IMR-90 (cell line): ENCODE results near the gene MOXD1. TPM values are rescaled to one million over a fixed set of nuclear protein-coding genes. Genes with fewer than 3 reads are reported as not detected.

Source experiments
- ATAC-seq: fragments of 200-7000 bp; cut with Tn5 transposase; 2 replicates; pipeline ENCODE4 v1.9.1; 2020; ENCODE audit warnings: low read depth, mild to moderate bottlenecking, moderate library complexity
- BruUV-seq: library from RNA; stranded (reverse); fragments of 400-500 nt; replicated peaks from 2 replicates; lab custom pipeline; 2021; lab: Mats Ljungman, UMichigan
- CTCF ChIA-PET: fragments of 300-600 bp; formaldehyde crosslinking; extraction: SDS; loops from one replicate; lab custom pipeline; 2021; ENCODE audit warnings: antibody characterized with exemption; lab: Yijun Ruan, JAX
- POLR2A ChIA-PET: fragments of 300-600 bp; sonication (Branson Sonifier 250); formaldehyde crosslinking; loops from one replicate; lab custom pipeline; 2022; ENCODE audit warnings: antibody characterized with exemption; ENCODE audit not compliant: unreplicated experiment; lab: Charles Lee
- DNase-seq: peaks from one replicate; pipeline ENCODE4 v3.0.0; 2013
- H2AFZ ChIP-seq: replicated peaks from 2 replicates; pipeline ENCODE3; 2013; ENCODE audit warnings: low read length, mild to moderate bottlenecking; ENCODE audit not compliant: poor library complexity
- H2AK5ac ChIP-seq: 2 replicates; pipeline ENCODE4 v1.6.1; 2013; ENCODE audit warnings: low read depth, low read length, inconsistent platforms
- H2AK9ac ChIP-seq: replicated peaks from 2 replicates; pipeline ENCODE3; 2013; ENCODE audit warnings: mild to moderate bottlenecking, low read depth, low read length, moderate library complexity; ENCODE audit not compliant: poor library complexity
- H2BK120ac ChIP-seq: 2 replicates; pipeline ENCODE4 v1.6.1; 2013; ENCODE audit warnings: low read depth, low read length, inconsistent platforms
- H2BK15ac ChIP-seq: 3 replicates; pipeline ENCODE4 v1.6.1; 2013; ENCODE audit warnings: low read depth, low read length, inconsistent platforms
- H2BK20ac ChIP-seq: 2 replicates; pipeline ENCODE4 v1.6.1; 2013; ENCODE audit warnings: low read depth, mild to moderate bottlenecking, inconsistent platforms, low read length, moderate library complexity
- H2BK5ac ChIP-seq: 2 replicates; pipeline ENCODE4 v1.6.1; 2013; ENCODE audit warnings: mild to moderate bottlenecking, low read depth, low read length, inconsistent platforms; ENCODE audit not compliant: poor library complexity, severe bottlenecking
- H3K14ac ChIP-seq: replicated peaks from 2 replicates; pipeline ENCODE4 v1.6.1; 2013; ENCODE audit warnings: low read depth, low read length, inconsistent platforms
- H3K18ac ChIP-seq: 2 replicates; pipeline ENCODE4 v1.6.1; 2013; ENCODE audit warnings: low read depth, low read length, control low read depth
- H3K23ac ChIP-seq: 2 replicates; pipeline ENCODE4 v1.6.1; 2013; ENCODE audit warnings: low read depth, low read length, inconsistent platforms
- H3K27ac ChIP-seq: 2 replicates; pipeline ENCODE4 v1.5.1; 2013; ENCODE audit warnings: mild to moderate bottlenecking, control low read depth, low read length; ENCODE audit not compliant: insufficient read depth
- H3K27me3 ChIP-seq: 2 replicates; pipeline ENCODE4 v1.6.1; 2013; ENCODE audit warnings: low read length; ENCODE audit not compliant: control insufficient read depth, insufficient read depth
- H3K36me3 ChIP-seq: 2 replicates; pipeline ENCODE4 v1.6.1; 2013; ENCODE audit warnings: low read length, mixed read lengths; ENCODE audit not compliant: control insufficient read depth, insufficient read depth
- H3K4ac ChIP-seq: 2 replicates; pipeline ENCODE4 v1.6.1; 2013; ENCODE audit warnings: low read depth, low read length, inconsistent platforms
- H3K4me1 ChIP-seq: 2 replicates; pipeline ENCODE4 v1.6.1; 2013; ENCODE audit warnings: low read length, mixed read lengths; ENCODE audit not compliant: control insufficient read depth, insufficient read depth
- H3K4me2 ChIP-seq: 2 replicates; pipeline ENCODE4 v1.6.1; 2013; ENCODE audit warnings: low read depth, mild to moderate bottlenecking, control low read depth, low read length, moderate library complexity
- H3K4me3 ChIP-seq: 2 replicates; pipeline ENCODE4 v1.5.1; 2013; ENCODE audit warnings: low read depth, mild to moderate bottlenecking, control low read depth, low read length, moderate library complexity; ENCODE audit not compliant: insufficient read depth
- H3K56ac ChIP-seq: 2 replicates; pipeline ENCODE4 v1.6.1; 2013; ENCODE audit warnings: low read length, inconsistent platforms; ENCODE audit not compliant: insufficient read depth; ENCODE audit errors: extremely low read depth
- H3K79me1 ChIP-seq, 2 experiments: 2 replicates each; pipeline ENCODE4 v1.6.1; 2013; ENCODE audit warnings: low read length in 2 of 2, inconsistent platforms in 1 of 2, low read depth in 1 of 2
- H3K9ac ChIP-seq: 2 replicates; pipeline ENCODE4 v1.6.1; 2013; ENCODE audit warnings: low read depth, low read length, control low read depth
- H3K9me1 ChIP-seq: 2 replicates; pipeline ENCODE4 v1.6.1; 2013; ENCODE audit warnings: low read length, inconsistent platforms; ENCODE audit not compliant: insufficient read depth
- H3K9me3 ChIP-seq: 2 replicates; pipeline ENCODE4 v1.6.1; 2013; ENCODE audit warnings: low read length; ENCODE audit not compliant: control insufficient read depth, insufficient read depth
- H4K20me1 ChIP-seq: 2 replicates; pipeline ENCODE4 v1.6.1; 2013; ENCODE audit warnings: low read length, inconsistent platforms; ENCODE audit not compliant: insufficient read depth
- H4K5ac ChIP-seq: 2 replicates; pipeline ENCODE4 v1.6.1; 2013; ENCODE audit warnings: mild to moderate bottlenecking, low read depth, low read length, control low read depth
- H4K8ac ChIP-seq, 2 experiments: 2 replicates each; pipeline ENCODE4 v1.6.1; 2013; ENCODE audit warnings: low read depth in 2 of 2, low read length in 2 of 2, control low read depth in 1 of 2, inconsistent platforms in 1 of 2
- H4K91ac ChIP-seq: 2 replicates; pipeline ENCODE4 v1.6.1; 2013; ENCODE audit warnings: low read depth, low read length, inconsistent platforms; ENCODE audit not compliant: insufficient read depth
- BHLHE40 ChIP-seq: fragments of 150-350 bp; IDR thresholded peaks from 2 replicates; pipeline ENCODE4 v1.6.1; 2016; ENCODE audit warnings: mild to moderate bottlenecking, low read depth, low read length
- CEBPB ChIP-seq: IDR thresholded peaks from 2 replicates; pipeline ENCODE4 v1.6.1; 2012; ENCODE audit warnings: low read depth, low read length, improper control_type of control experiment
- CHD1 ChIP-seq: IDR thresholded peaks from 2 replicates; pipeline ENCODE4 v1.6.1; 2012; ENCODE audit warnings: low read depth, low read length, improper control_type of control experiment
- NFE2L2 ChIP-seq: fragments of 150-350 bp; IDR thresholded peaks from 2 replicates; pipeline ENCODE4 v1.6.1; 2016; ENCODE audit warnings: low read depth, mild to moderate bottlenecking, low read length
- RFX5 ChIP-seq: IDR thresholded peaks from 2 replicates; pipeline ENCODE4 v1.8.0; 2012; ENCODE audit warnings: low read depth, mild to moderate bottlenecking, low read length, moderate library complexity
- WGBS, 2 experiments: methylation state at CpG; one replicate each; pipeline versions ENCODE4 v1.1.5 to v1.1.7; 2013; ENCODE audit warnings: missing lambda C conversion rate in 2 of 2; ENCODE audit not compliant: insufficient read length in 1 of 2; ENCODE audit errors: extremely low coverage in 2 of 2; 5-methylcytosine and 5-hydroxymethylcytosine counted together
- dilution Hi-C: fragments of 300-500 bp; cut with HindIII; formaldehyde crosslinking; loops from one replicate; pipeline ENCODE4 v1.14.3; 2018; ENCODE audit warnings: low sequenced_read_pairs; ENCODE audit not compliant: unreplicated experiment
- in situ Hi-C: fragments of 300-500 bp; cut with MboI; formaldehyde crosslinking; loops from 3 replicates; pipeline ENCODE4 v1.14.3; 2019; ENCODE audit warnings: low sequenced_read_pairs, inconsistent platforms, mixed read lengths
- intact Hi-C: fragments of 100-400 bp; cut with micrococcal nuclease; formaldehyde crosslinking; loops from 2 replicates; pipeline ENCODE4 v1.10.0; 2022
- polyA plus RNA-seq, 3 experiments: library from polyadenylated mRNA; depleted of rRNA; stranded (reverse); fragments of >200 nt; gene quantifications; 2 replicates each; pipeline ENCODE4 v1.2.3, GENCODE V29; 2012; ENCODE audit warnings: low replicate concordance in 1 of 3
- total RNA-seq: library from RNA; depleted of rRNA; stranded (reverse); fragments of >200 nt; gene quantifications from 2 replicates; pipeline ENCODE4 v1.2.3, GENCODE V29; 2012
- TF ChIP-seq, protein P1 (sequence below): fragments of 150-350 bp; IDR thresholded peaks from 2 replicates; pipeline ENCODE4 v1.6.1; 2017; ENCODE audit warnings: mild to moderate bottlenecking, antibody characterized with exemption, low read length, low read depth
- TF ChIP-seq, protein P2 (sequence below): conservative IDR thresholded peaks from 2 replicates; pipeline ENCODE4 v1.5.1; 2012; ENCODE audit warnings: mild to moderate bottlenecking, low read depth, low read length, improper control_type of control experiment

The MOXD1 gene
- total and polyA plus RNA-seq, 2 of the 4 experiments (the other 2 are of a cell fraction), result 10.0 to 19.4 TPM

DNA sequence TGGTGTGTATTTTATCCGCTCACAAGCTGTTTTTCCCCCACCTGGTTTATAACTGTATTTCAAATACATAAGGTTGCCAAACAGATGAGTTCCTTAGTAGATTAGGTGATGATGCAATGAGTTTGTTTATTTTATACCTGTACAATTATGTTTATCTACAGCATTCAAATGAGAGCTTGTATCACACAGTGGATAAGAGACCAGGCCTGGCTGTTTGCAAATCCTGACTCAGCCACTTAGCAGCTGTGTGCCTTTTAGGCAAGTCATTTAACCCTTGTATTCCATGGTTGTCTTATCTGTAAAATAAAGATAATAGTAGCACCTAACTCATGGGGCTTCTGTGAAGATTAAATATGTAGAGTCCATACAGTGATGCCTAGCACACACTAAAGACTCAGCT, 143.7 kb downstream of the MOXD1 start:
- no CpG with 5 or more reads among the region's 1 CpG for WGBS, 2 experiments
- Histone ChIP-seq H3K4me1 (0 out of 2 replicates have a peak, but pooled peaks cover 2% of the 10 kb centered on the region), H3K4ac (no peak overlapping the region), H2BK5ac (no peak overlapping the region), H3K27ac (no peak overlapping the region), H3K9ac (no peak overlapping the region), H3K79me1 (no peaks in the 10 kb centered on the region), H2BK20ac (no peak overlapping the region), H2BK120ac (no peak overlapping the region), H4K91ac (no peak overlapping the region), H4K8ac (no peak overlapping the region), H2BK15ac (no peak overlapping the region), H3K9me3 (0 out of 2 replicates have a peak, but pooled peaks cover 3% of the 10 kb centered on the region), H3K36me3 (no peaks in the 10 kb centered on the region), H2AK5ac (no peak overlapping the region), H3K18ac (no peak overlapping the region), H3K4me3 (no peak overlapping the region), H3K9me1 (no peaks in the 10 kb centered on the region), H3K27me3 (peaks cover 1% of the 10 kb centered on the region; the same call in 1 of the 2 replicates), H3K4me2 (no peak overlapping the region), H4K5ac (no peak overlapping the region), H3K56ac (no peak overlapping the region), H2AFZ (no peak overlapping the region), H4K20me1 (no peaks in the 10 kb centered on the region), H3K23ac (no peak overlapping the region), H2AK9ac (no peak overlapping the region), H3K14ac (no peak overlapping the region)
- DNase-seq (peak; percentile 47), ATAC-seq (peak; percentile 69)
- dilution Hi-C loops (no loop called here), intact Hi-C loops (no loop called here), in situ Hi-C loops (no loop called here)
- CTCF ChIA-PET, result interaction anchor here (0.8 to 2.4 kb wide), 3 partner anchors 10 to 332 kb away, joined by 4 to 10 read pairs (median 6); no protein-coding TSS in a partner anchor
- BruUV-seq, result no TSS peak
- POLR2A ChIA-PET, result no interaction called here
- no peak for TF ChIP-seq RFX5
- no peak for TF ChIP-seq CHD1
- TF ChIP-seq, protein P1, sequence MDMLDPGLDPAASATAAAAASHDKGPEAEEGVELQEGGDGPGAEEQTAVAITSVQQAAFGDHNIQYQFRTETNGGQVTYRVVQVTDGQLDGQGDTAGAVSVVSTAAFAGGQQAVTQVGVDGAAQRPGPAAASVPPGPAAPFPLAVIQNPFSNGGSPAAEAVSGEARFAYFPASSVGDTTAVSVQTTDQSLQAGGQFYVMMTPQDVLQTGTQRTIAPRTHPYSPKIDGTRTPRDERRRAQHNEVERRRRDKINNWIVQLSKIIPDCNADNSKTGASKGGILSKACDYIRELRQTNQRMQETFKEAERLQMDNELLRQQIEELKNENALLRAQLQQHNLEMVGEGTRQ, result no peak
- no peak for TF ChIP-seq NFE2L2
- TF ChIP-seq, protein P2, sequence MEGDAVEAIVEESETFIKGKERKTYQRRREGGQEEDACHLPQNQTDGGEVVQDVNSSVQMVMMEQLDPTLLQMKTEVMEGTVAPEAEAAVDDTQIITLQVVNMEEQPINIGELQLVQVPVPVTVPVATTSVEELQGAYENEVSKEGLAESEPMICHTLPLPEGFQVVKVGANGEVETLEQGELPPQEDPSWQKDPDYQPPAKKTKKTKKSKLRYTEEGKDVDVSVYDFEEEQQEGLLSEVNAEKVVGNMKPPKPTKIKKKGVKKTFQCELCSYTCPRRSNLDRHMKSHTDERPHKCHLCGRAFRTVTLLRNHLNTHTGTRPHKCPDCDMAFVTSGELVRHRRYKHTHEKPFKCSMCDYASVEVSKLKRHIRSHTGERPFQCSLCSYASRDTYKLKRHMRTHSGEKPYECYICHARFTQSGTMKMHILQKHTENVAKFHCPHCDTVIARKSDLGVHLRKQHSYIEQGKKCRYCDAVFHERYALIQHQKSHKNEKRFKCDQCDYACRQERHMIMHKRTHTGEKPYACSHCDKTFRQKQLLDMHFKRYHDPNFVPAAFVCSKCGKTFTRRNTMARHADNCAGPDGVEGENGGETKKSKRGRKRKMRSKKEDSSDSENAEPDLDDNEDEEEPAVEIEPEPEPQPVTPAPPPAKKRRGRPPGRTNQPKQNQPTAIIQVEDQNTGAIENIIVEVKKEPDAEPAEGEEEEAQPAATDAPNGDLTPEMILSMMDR, result no peak
- no peak for TF ChIP-seq BHLHE40
- 0 out of 2 replicates have a peak, but pooled peaks have one; percentile 45 for TF ChIP-seq CEBPB
